Right atrium auricular region (tissue), 2 donors: ENCODE results near the gene SESTD1. TPM values are rescaled to one million over a fixed set of nuclear protein-coding genes. Genes with fewer than 3 reads are reported as not detected.
"Not testable (repeated sequence)": the region's sequence is repeated elsewhere in the genome, so short reads cannot be mapped to it uniquely, and the experiment has no call there.

ENCODE experiments used
- DNase-seq: peaks from one replicate; pipeline ENCODE4 v3.0.0-alpha.2; 2019; ENCODE audit warnings: low spot score
- H3K27ac ChIP-seq, 2 donors: fragments of 200-600 bp; sonication (generic); 1 replicate in 1 of 2; 2 replicates in 1 of 2; pipeline ENCODE4 v1.5.1; 2016 to 2019
- H3K27me3 ChIP-seq, 2 donors: fragments of 200-600 bp; sonication (generic); one replicate each; pipeline versions ENCODE4 v1.5.1 to v1.6.0; 2017 to 2019
- H3K36me3 ChIP-seq: fragments of 200-600 bp; sonication (generic); one replicate; pipeline ENCODE4 v1.5.1; 2016
- H3K4me1 ChIP-seq, 2 donors: fragments of 200-600 bp; sonication (generic); one replicate each; pipeline versions ENCODE4 v1.5.1 to v1.6.0; 2017 to 2019
- H3K4me3 ChIP-seq, 2 donors: fragments of 200-600 bp; sonication (generic); 1 replicate in 1 of 2; 2 replicates in 1 of 2; pipeline ENCODE4 v1.5.1; 2017 to 2019; ENCODE audit warnings: mild to moderate bottlenecking in 1 of 2, moderate library complexity in 1 of 2
- H3K9me3 ChIP-seq, 2 donors: fragments of 200-600 bp; sonication (generic); one replicate each; pipeline ENCODE4 v1.5.1; 2019
- total RNA-seq, 2 donors: library from RNA; depleted of rRNA; stranded (reverse); fragments of >200 nt; gene quantifications; one replicate each; pipeline ENCODE4 v1.1.0, GENCODE V29; 2016
- TF ChIP-seq, protein P1 (sequence below), 2 donors: fragments of 200-600 bp; sonication (generic); IDR thresholded peaks; one replicate each; pipeline ENCODE4 v1.5.1; 2019; ENCODE audit warnings: antibody characterized with exemption in 2 of 2

The SESTD1 gene
- total RNA-seq, 2 donors from 2014 or later = 16.5 to 19.7 TPM

- H3K27ac ChIP-seq = no peak overlapping the region
- H3K4me1 ChIP-seq = peaks cover 0 to 25% of the 10 kb centered on the region in 2 donors
- no peaks in the 10 kb centered on the region for H3K9me3 ChIP-seq
- H3K36me3 ChIP-seq = no peaks in the 10 kb centered on the region
- H3K4me3 ChIP-seq = no peak overlapping the region
- no peaks in the 10 kb centered on the region for H3K27me3 ChIP-seq
- TF ChIP-seq, protein P1, sequence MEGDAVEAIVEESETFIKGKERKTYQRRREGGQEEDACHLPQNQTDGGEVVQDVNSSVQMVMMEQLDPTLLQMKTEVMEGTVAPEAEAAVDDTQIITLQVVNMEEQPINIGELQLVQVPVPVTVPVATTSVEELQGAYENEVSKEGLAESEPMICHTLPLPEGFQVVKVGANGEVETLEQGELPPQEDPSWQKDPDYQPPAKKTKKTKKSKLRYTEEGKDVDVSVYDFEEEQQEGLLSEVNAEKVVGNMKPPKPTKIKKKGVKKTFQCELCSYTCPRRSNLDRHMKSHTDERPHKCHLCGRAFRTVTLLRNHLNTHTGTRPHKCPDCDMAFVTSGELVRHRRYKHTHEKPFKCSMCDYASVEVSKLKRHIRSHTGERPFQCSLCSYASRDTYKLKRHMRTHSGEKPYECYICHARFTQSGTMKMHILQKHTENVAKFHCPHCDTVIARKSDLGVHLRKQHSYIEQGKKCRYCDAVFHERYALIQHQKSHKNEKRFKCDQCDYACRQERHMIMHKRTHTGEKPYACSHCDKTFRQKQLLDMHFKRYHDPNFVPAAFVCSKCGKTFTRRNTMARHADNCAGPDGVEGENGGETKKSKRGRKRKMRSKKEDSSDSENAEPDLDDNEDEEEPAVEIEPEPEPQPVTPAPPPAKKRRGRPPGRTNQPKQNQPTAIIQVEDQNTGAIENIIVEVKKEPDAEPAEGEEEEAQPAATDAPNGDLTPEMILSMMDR (IDR thresholded peaks at IDR 0.05) = no peak
- no peak for DNase-seq
Observed at GRCh38 chr2:179222076-179222475, 42.6 kb downstream of the SESTD1 start.

- Histone ChIP-seq H3K27ac (peak overlapping the region; percentile 2 to 31), H3K4me3 (no peak overlapping the region), H3K36me3 (no peaks in the 10 kb centered on the region), H3K4me1 (peaks cover 0 to 10% of the 10 kb centered on the region in 2 donors), H3K27me3 (no peaks in the 10 kb centered on the region), H3K9me3 (no peaks in the 10 kb centered on the region)
- peak; percentile 80 for DNase-seq
- TF ChIP-seq, protein P1 (IDR thresholded peaks at IDR 0.05) = peak; percentile 65 to 91
Observed at GRCh38 chr2:179218848-179219594, 45.6 kb downstream of the SESTD1 start.

DNA sequence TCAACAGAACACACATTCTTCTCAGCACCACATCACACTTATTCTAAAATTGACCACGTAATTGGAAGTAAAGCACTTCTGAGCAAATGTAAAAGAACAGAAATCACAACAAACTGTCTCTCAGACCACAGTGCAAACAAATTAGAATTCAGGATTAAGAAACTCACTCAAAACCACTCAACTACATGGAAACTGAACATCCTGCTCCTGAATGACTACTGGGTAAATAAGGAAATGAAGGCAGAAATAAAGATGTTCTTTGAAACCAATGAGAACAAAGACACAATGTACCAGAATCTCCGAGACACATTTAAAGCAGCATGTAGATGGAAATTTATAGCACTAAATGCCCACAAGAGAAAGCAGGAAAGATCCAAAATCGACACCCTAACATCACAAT is 50.0 kb downstream of the SESTD1 start:
- H3K27ac ChIP-seq, H3K36me3 ChIP-seq, DNase-seq, H3K27me3 ChIP-seq, H3K4me3 ChIP-seq, H3K9me3 ChIP-seq: not testable (repeated sequence)
- H3K4me1 ChIP-seq = peaks cover 0 to 10% of the 10 kb centered on the region in 2 donors

DNA sequence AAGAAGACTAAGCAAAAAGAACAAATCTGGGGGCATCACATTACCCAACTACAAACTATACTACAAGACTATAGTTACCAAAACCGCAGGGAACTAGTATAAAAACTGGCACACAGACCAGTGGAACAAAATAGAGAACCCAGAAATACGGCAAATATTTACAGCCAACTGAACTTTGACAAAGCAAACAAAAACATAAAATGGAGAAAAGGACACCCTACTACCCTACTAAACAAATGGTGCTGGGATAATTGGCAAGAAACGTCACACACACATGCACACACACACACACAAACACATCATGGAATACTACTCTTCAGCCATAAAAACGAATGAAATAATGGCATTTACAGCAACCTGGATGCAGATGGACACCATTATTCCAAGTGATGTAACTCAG is 53.3 kb downstream of the SESTD1 start:
- no peaks in the 10 kb centered on the region for H3K27me3 ChIP-seq
- no peak for DNase-seq
- no peaks in the 10 kb centered on the region for H3K4me1 ChIP-seq
- H3K4me3 ChIP-seq = no peak overlapping the region
- H3K27ac ChIP-seq = no peak overlapping the region
- no peaks in the 10 kb centered on the region for H3K9me3 ChIP-seq
- no peaks in the 10 kb centered on the region for H3K36me3 ChIP-seq
- TF ChIP-seq, protein P1 (IDR thresholded peaks at IDR 0.05) = no peak

DNA sequence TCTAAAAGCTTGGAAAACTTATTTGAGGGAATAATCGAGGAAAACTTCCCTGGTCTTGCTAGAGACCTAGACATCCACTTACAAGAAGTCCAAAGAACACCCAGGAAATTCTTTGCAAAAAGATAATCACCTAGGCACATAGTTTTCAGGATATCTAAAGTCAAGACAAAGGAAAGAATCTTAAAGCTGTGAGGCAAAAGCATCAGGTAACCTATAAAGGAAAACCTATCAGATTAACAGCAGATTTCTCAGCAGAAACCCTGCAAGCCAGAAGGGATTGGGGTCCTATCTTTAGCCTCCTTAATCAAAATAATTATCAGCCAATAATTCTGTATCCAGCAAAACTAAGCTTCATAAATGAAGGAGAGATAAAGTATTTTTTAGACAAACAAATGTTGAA is 56.4 kb downstream of the SESTD1 start:
- H3K27me3 ChIP-seq, DNase-seq, H3K36me3 ChIP-seq, H3K9me3 ChIP-seq, H3K4me3 ChIP-seq, H3K4me1 ChIP-seq, H3K27ac ChIP-seq: not testable (repeated sequence)

- H3K9me3 ChIP-seq = no peaks in the 10 kb centered on the region
- DNase-seq = no peak
- TF ChIP-seq, protein P1 (IDR thresholded peaks at IDR 0.05) = no peak
Observed at GRCh38 chr2:179207047-179207446, 57.6 kb downstream of the SESTD1 start.

DNA sequence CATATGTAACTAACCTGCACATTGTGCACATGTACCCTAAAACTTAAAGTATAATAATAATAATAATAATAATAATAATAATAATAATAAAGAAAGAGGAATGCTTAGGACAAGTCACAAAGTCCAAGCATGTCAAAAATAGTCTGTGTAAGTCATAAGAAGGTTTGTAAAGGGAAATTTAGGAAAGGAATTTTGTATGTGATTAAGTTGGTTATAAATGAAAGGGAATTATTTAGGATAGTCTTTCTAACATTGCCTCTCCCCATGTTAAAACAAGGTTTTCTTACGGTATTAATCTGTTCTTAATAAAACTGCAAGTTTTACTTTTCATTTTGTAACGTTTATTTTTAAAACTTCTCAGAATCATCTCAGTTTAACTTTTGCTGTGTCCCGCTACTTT is 62.8 kb downstream of the SESTD1 start:
- DNase-seq = no peak

More at GRCh38 chr2:179207047-179207446, 57.6 kb downstream of the SESTD1 start:
- Histone ChIP-seq H3K4me3 (no peak overlapping the region), H3K27me3 (no peaks in the 10 kb centered on the region), H3K4me1 (no peaks in the 10 kb centered on the region), H3K27ac (no peak overlapping the region), H3K36me3 (no peaks in the 10 kb centered on the region)

DNA sequence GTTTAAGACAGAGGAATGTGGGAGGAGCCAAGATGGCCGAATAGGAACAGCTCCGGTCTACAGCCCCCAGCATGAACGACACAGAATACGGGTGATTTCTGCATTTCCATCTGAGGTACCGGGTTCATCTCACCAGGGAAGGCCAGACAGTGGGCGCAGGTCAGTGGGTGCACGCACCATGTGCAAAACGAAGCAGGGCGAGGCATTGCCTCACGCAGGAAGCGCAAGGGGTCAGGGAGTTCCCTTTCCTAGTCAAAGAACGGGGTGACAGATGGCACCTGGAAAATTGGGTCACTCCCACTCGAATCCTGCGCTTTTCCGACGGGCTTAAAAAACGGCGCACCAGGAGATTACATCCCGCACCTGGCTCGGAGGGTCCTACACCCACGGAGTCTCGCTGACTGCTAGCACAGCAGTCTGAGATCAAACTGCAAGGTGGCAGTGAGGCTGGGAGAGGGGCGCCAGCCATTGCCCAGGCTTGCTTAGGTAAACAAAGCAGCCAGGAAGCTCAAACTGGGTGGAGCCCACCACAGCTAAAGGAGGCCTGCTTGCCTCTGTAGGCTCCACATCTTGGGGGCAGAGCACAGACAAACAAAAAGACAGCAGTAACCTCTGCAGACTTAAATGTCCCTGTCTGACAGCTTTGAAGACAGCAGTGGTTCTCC is 68.6 kb downstream of the SESTD1 start:
- H3K36me3 ChIP-seq, H3K9me3 ChIP-seq, H3K27me3 ChIP-seq: not testable (repeated sequence)

More for the DNA sequence above, 62.8 kb downstream of the SESTD1 start:
- no peaks in the 10 kb centered on the region for H3K4me1 ChIP-seq
- H3K36me3 ChIP-seq = no peaks in the 10 kb centered on the region
- no peak overlapping the region for H3K4me3 ChIP-seq
- H3K27me3 ChIP-seq = no peaks in the 10 kb centered on the region
- TF ChIP-seq, protein P1 (IDR thresholded peaks at IDR 0.05) = no peak
- no peak overlapping the region for H3K27ac ChIP-seq
- H3K9me3 ChIP-seq = no peaks in the 10 kb centered on the region

More for the DNA sequence above, 68.6 kb downstream of the SESTD1 start:
- DNase-seq, H3K4me3 ChIP-seq, H3K27ac ChIP-seq, H3K4me1 ChIP-seq: not testable (repeated sequence)
